Measurements from ENCODE around the gene ZNF350.
"Not testable (repeated sequence)": the region's sequence is repeated elsewhere in the genome, so short reads cannot be mapped to it uniquely, and the experiment has no call there.

Gene ZNF350

GRCh38 chr19:51977346-51977745, 9.3 kb downstream of the ZNF350 start:
- no peak for DNase-seq (ENCODE audit: low read depth)
- no peak overlapping the region for H3K4me3 ChIP-seq (ENCODE audit: low read depth, low read length)

- DNase-seq (ENCODE audit: low read depth) = no peak
- no peak overlapping the region for H3K4me3 ChIP-seq (ENCODE audit: low read depth, low read length)
Observed at GRCh38 chr19:51976852-51977251, 9.8 kb downstream of the ZNF350 start.

- not testable (repeated sequence) for H3K4me3 ChIP-seq (ENCODE audit: low read depth, low read length); DNase-seq (ENCODE audit: low read depth)
Observed at GRCh38 chr19:51975787-51976186, 10.9 kb downstream of the ZNF350 start.

- H3K4me3 ChIP-seq (ENCODE audit: low read depth, low read length) = no peak overlapping the region
- DNase-seq (ENCODE audit: low read depth) = no peak
Observed at GRCh38 chr19:51971624-51972023, 15.0 kb downstream of the ZNF350 start.

- H3K4me3 ChIP-seq (ENCODE audit: low read depth, low read length) = no peak overlapping the region
- DNase-seq (ENCODE audit: low read depth) = no peak
Observed at GRCh38 chr19:51970718-51971117, 15.9 kb downstream of the ZNF350 start.

- H3K4me3 ChIP-seq (ENCODE audit: low read depth, low read length) = no peak overlapping the region
- no peak for DNase-seq (ENCODE audit: low read depth)
Observed at GRCh38 chr19:51965583-51965982, 21.1 kb downstream of the ZNF350 start.

- not testable (repeated sequence) for DNase-seq (ENCODE audit: low read depth); H3K4me3 ChIP-seq (ENCODE audit: low read depth, low read length)
Observed at GRCh38 chr19:51960621-51961233, 25.9 kb downstream of the ZNF350 start.

- no peak overlapping the region for H3K4me3 ChIP-seq (ENCODE audit: low read depth, low read length)
- no peak for DNase-seq (ENCODE audit: low read depth)
Observed at GRCh38 chr19:51959791-51960190, 26.8 kb downstream of the ZNF350 start.

GRCh38 chr19:51957846-51958245, 28.8 kb downstream of the ZNF350 start:
- not testable (repeated sequence) for DNase-seq (ENCODE audit: low read depth); H3K4me3 ChIP-seq (ENCODE audit: low read depth, low read length)

- peak; percentile 12 for DNase-seq (ENCODE audit: low read depth)
- H3K4me3 ChIP-seq (ENCODE audit: low read depth, low read length) = peak overlapping the region; percentile 47
Observed at GRCh38 chr19:51948975-51949374, 37.7 kb downstream of the ZNF350 start.

GRCh38 chr19:51946602-51947001, 40.0 kb downstream of the ZNF350 start:
- no peak for DNase-seq (ENCODE audit: low read depth)
- no peak overlapping the region for H3K4me3 ChIP-seq (ENCODE audit: low read depth, low read length)

GRCh38 chr19:51944798-51945552, 41.7 kb downstream of the ZNF350 start:
- DNase-seq (ENCODE audit: low read depth) = no peak

GRCh38 chr19:51938936-51939335, 47.7 kb downstream of the ZNF350 start:
- DNase-seq (ENCODE audit: low read depth) = no peak
- H3K4me3 ChIP-seq (ENCODE audit: low read depth, low read length) = no peak overlapping the region

More at GRCh38 chr19:51944798-51945552, 41.7 kb downstream of the ZNF350 start:
- no peak overlapping the region for H3K4me3 ChIP-seq (ENCODE audit: low read depth, low read length)

GRCh38 chr19:51931921-51932320, 54.7 kb downstream of the ZNF350 start:
- no peak overlapping the region for H3K4me3 ChIP-seq (ENCODE audit: low read depth, low read length)
- DNase-seq (ENCODE audit: low read depth) = no peak

GRCh38 chr19:51927859-51928258, 58.8 kb downstream of the ZNF350 start:
- peak overlapping the region; percentile 87 for H3K4me3 ChIP-seq (ENCODE audit: low read depth, low read length)
- no peak for DNase-seq (ENCODE audit: low read depth)

- H3K4me3 ChIP-seq (ENCODE audit: low read depth, low read length) = peak within 1 kb of the TSS; percentile 87
- peak; percentile 84 for DNase-seq (ENCODE audit: low read depth)
Observed at GRCh38 chr19:51926784-51927741, 59.6 kb downstream of the ZNF350 start, which contains the start of gene ZNF613. Gene ZNF613 (plus strand): TSS chr19:51927472. CDS start chr19:51936221, 8,749 bp downstream.

- peak overlapping the region; percentile 87 for H3K4me3 ChIP-seq (ENCODE audit: low read depth, low read length)
- DNase-seq (ENCODE audit: low read depth) = no peak
Observed at GRCh38 chr19:51926426-51926783, 60.2 kb downstream of the ZNF350 start.

GRCh38 chr19:51921949-51922348, 64.7 kb downstream of the ZNF350 start:
- no peak for DNase-seq (ENCODE audit: low read depth)
- H3K4me3 ChIP-seq (ENCODE audit: low read depth, low read length) = no peak overlapping the region

- no peak for DNase-seq (ENCODE audit: low read depth)
- no peak overlapping the region for H3K4me3 ChIP-seq (ENCODE audit: low read depth, low read length)
Observed at GRCh38 chr19:51919606-51920005, 67.0 kb downstream of the ZNF350 start.

GRCh38 chr19:51916167-51916566, 70.5 kb downstream of the ZNF350 start:
- DNase-seq (ENCODE audit: low read depth) = no peak
- no peak overlapping the region for H3K4me3 ChIP-seq (ENCODE audit: low read depth, low read length)

All from skeletal muscle cell (primary cell).